ENCODE measurements around the gene JPH4.

JPH4 gene

GRCh38 chr14:23522643-23523198 lies 55.9 kb downstream of the JPH4 start:
- no peak for DNase-seq

- no peak for DNase-seq
Measured at GRCh38 chr14:23521785-23522640, 56.6 kb downstream of the JPH4 start.

- no peak for DNase-seq
Measured at GRCh38 chr14:23520899-23521533, 57.6 kb downstream of the JPH4 start.

GRCh38 chr14:23518709-23519108 lies 59.9 kb downstream of the JPH4 start:
- DNase-seq = no peak
